Smooth muscle cell (in vitro differentiated cells): ENCODE measurements around the gene SMCO1. TPM values are rescaled to one million over a fixed set of nuclear protein-coding genes. Genes with fewer than 3 reads are reported as not detected.

Experiments used
- DNase-seq: peaks from one replicate; lab custom pipeline; 2025; ENCODE audit not compliant: unreplicated experiment; lab: John Stamatoyannopoulos, UW
- H2AFZ ChIP-seq: fragments of 200-600 bp; sonication (generic); 2 replicates; pipeline ENCODE4 v1.6.0; 2016; ENCODE audit warnings: antibody characterized with exemption, low read depth, mild to moderate bottlenecking
- H3F3A ChIP-seq: fragments of 200-600 bp; sonication (generic); 2 replicates; pipeline ENCODE4 v1.6.0; 2017; ENCODE audit warnings: antibody characterized with exemption, low read depth
- H3K27ac ChIP-seq: fragments of 200-600 bp; sonication (generic); 2 replicates; pipeline ENCODE4 v1.5.1; 2016; ENCODE audit warnings: low read depth, mild to moderate bottlenecking
- H3K27me3 ChIP-seq: fragments of 200-600 bp; sonication (generic); 2 replicates; pipeline ENCODE4 v1.6.1; 2016; ENCODE audit warnings: low read depth, mild to moderate bottlenecking
- H3K36me3 ChIP-seq: fragments of 200-600 bp; sonication (generic); 2 replicates; pipeline ENCODE4 v1.5.1; 2016; ENCODE audit warnings: low read depth
- H3K4me1 ChIP-seq: fragments of 200-600 bp; sonication (generic); 2 replicates; pipeline ENCODE4 v1.5.1; 2016; ENCODE audit warnings: low read depth
- H3K4me2 ChIP-seq: fragments of 200-600 bp; sonication (generic); 2 replicates; pipeline ENCODE4 v1.6.0; 2016; ENCODE audit warnings: mild to moderate bottlenecking
- H3K4me3 ChIP-seq: fragments of 200-600 bp; sonication (generic); 2 replicates; pipeline ENCODE4 v1.5.1; 2016; ENCODE audit warnings: mild to moderate bottlenecking
- H3K79me2 ChIP-seq: fragments of 200-600 bp; sonication (generic); 2 replicates; pipeline ENCODE4 v1.6.0; 2016; ENCODE audit warnings: low read depth, mild to moderate bottlenecking
- H3K9ac ChIP-seq: fragments of 200-600 bp; sonication (generic); 2 replicates; pipeline ENCODE4 v1.6.0; 2016; ENCODE audit warnings: low read depth
- H3K9me3 ChIP-seq: fragments of 200-600 bp; sonication (generic); replicated peaks from 2 replicates; pipeline ENCODE4 v1.5.1; 2016; ENCODE audit warnings: low read depth
- H4K20me1 ChIP-seq: fragments of 200-600 bp; sonication (generic); 2 replicates; pipeline ENCODE4 v1.6.0; 2016; ENCODE audit warnings: low read depth
- WGBS: methylation state at CpG from one replicate; pipeline ENCODE4 v1.1.7; 2016; ENCODE audit warnings: low lambda C conversion rate; 5-methylcytosine and 5-hydroxymethylcytosine counted together
- polyA plus RNA-seq: library from polyadenylated mRNA; unstranded; fragments of >200 nt; fragmentation: Nextera tagmentation; extraction: Ambion mirVana; gene quantifications from 2 replicates; pipeline ENCODE4 v1.2.1, GENCODE V29; 2016
- total RNA-seq: library from RNA; depleted of rRNA; stranded (reverse); fragments of >200 nt; gene quantifications from 2 replicates; pipeline ENCODE4 v1.2.3, GENCODE V29; 2014
- TF ChIP-seq, protein P1 (sequence below): fragments of 200-600 bp; sonication (generic); IDR thresholded peaks from 2 replicates; pipeline ENCODE4 v1.5.1; 2017; ENCODE audit warnings: borderline replicate concordance, mild to moderate bottlenecking, antibody characterized with exemption; ENCODE audit not compliant: insufficient read depth, poor library complexity, severe bottlenecking

SMCO1 gene
- total and polyA plus RNA-seq, 2 experiments from 2014 or later: not detected

DNA sequence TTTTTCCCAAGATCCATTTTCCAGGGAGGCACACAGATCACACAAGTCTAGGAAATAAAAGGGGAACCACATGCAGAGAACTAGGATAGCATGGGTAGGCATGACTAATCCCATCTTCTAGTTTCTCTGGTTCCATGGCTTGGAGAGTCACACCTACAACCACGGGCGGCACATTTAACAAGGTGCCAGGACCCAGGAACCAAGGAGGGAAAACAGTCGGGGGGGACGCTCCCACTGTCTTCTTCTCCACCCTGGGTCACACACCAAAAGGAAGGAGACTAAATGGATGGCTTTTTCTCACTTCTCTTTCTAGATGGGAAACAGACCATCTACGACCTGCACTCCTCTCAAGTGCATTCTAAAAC, 4.6 kb upstream of the SMCO1 start:
- Histone ChIP-seq H3K9me3 (peaks cover 15% of the 10 kb centered on the region), H3K4me1 (no peaks in the 10 kb centered on the region), H3K9ac (no peak overlapping the region), H3K27ac (no peak overlapping the region), H3K36me3 (no peaks in the 10 kb centered on the region), H3K4me2 (no peak overlapping the region), H3F3A (no peaks in the 10 kb centered on the region), H3K27me3 (no peaks in the 10 kb centered on the region), H3K79me2 (no peaks in the 10 kb centered on the region), H2AFZ (no peak overlapping the region), H4K20me1 (no peaks in the 10 kb centered on the region), H3K4me3 (no peak overlapping the region)
- WGBS: 84% methylated on average over 5 of the region's 5 CpGs
- TF ChIP-seq, protein P1, sequence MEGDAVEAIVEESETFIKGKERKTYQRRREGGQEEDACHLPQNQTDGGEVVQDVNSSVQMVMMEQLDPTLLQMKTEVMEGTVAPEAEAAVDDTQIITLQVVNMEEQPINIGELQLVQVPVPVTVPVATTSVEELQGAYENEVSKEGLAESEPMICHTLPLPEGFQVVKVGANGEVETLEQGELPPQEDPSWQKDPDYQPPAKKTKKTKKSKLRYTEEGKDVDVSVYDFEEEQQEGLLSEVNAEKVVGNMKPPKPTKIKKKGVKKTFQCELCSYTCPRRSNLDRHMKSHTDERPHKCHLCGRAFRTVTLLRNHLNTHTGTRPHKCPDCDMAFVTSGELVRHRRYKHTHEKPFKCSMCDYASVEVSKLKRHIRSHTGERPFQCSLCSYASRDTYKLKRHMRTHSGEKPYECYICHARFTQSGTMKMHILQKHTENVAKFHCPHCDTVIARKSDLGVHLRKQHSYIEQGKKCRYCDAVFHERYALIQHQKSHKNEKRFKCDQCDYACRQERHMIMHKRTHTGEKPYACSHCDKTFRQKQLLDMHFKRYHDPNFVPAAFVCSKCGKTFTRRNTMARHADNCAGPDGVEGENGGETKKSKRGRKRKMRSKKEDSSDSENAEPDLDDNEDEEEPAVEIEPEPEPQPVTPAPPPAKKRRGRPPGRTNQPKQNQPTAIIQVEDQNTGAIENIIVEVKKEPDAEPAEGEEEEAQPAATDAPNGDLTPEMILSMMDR: no peak
- no peak for DNase-seq

DNA sequence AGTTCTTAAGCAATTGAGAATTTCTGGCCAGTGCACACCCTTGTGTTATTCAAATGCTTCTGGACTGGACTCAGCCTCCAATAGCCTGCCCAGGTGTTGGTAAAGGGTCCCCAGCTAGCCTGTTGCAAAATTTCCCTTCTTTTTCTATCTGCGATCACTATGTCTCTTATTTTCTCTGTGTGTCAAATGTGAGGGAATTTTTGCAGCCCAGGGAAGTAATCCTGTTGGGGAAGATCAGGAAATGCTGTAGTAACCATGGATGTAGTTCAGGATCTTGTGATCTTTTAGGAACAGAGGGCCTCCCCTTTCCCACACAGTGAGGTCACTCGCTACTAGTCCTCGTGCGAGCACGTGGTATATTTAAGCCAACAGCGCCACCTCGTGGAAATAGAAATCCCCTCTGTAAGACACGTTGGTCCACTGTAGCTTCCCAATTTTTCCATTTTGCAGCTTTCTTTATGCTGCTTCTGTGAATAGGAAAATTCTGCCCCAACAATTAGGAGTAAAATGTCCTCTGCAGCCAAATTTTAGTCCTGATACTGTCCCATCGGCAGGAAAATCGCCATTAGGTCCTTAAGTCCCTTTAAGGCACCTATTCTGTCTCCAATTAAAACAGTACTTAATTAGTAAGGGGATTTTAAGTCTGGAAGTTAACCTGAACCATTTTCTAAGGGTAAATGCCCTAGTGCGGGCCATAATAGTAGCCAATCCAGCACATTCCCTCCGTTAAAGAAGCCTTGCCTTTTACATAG, 4.0 kb upstream of the SMCO1 start:
- H3K27ac ChIP-seq: no peak overlapping the region
- DNase-seq: no peak
- no peak overlapping the region for H2AFZ ChIP-seq

GRCh38 chr3:196517919-196518318, 2.8 kb upstream of the SMCO1 start:
- no peaks in the 10 kb centered on the region for H3K79me2 ChIP-seq
- TF ChIP-seq, protein P1: no peak
- no peaks in the 10 kb centered on the region for H3F3A ChIP-seq
- no peak overlapping the region for H3K9ac ChIP-seq
- H3K27ac ChIP-seq: no peak overlapping the region
- H2AFZ ChIP-seq: no peak overlapping the region
- no peaks in the 10 kb centered on the region for H3K4me1 ChIP-seq
- DNase-seq: no peak
- no peak overlapping the region for H3K4me3 ChIP-seq
- H3K4me2 ChIP-seq: no peak overlapping the region
- H3K27me3 ChIP-seq: no peaks in the 10 kb centered on the region
- WGBS: 86% methylated on average over 2 of the region's 2 CpGs
- no peaks in the 10 kb centered on the region for H4K20me1 ChIP-seq
- H3K36me3 ChIP-seq: no peaks in the 10 kb centered on the region
- peaks cover 15% of the 10 kb centered on the region for H3K9me3 ChIP-seq

More for the DNA sequence above, 4.0 kb upstream of the SMCO1 start:
- Histone ChIP-seq H3K36me3 (no peaks in the 10 kb centered on the region), H3K4me2 (no peak overlapping the region), H3K79me2 (no peaks in the 10 kb centered on the region), H4K20me1 (no peaks in the 10 kb centered on the region), H3K4me1 (no peaks in the 10 kb centered on the region), H3F3A (no peaks in the 10 kb centered on the region), H3K9me3 (peaks cover 15% of the 10 kb centered on the region), H3K9ac (no peak overlapping the region), H3K27me3 (no peaks in the 10 kb centered on the region), H3K4me3 (no peak overlapping the region)
- 60% methylated on average over 12 of the region's 12 CpGs for WGBS
- TF ChIP-seq, protein P1: peak; percentile 37

DNA sequence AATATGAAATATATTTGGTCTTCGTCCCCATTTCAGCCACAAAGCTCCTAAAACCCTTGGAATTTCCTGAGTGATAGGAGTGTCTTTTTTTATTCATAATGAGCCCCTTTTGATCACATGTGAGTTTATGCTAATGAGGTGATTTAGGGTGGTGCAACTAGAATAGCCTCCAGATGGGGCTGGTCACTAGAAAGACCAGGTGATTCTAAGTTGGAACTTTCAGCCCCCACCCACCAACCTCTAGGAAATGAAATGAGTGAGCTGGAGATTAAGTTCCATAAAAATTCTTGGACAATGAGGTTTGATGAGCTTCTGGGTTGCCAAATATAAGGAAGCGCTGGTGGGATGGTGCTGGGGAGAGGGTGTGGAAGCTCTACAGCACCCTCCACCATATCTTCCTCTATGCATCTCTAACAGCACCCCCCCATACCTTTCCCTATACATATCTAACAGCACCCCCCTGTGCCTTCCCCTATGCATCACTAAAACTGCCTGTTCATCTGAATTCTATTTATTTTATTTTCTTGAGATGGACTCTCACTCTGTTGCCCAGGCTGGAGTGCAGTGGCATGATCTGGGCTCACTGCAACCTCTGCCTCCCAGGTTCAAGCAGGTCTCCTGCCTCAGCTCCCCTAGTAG, 2.1 kb upstream of the SMCO1 start:
- TF ChIP-seq, protein P1: no peak
- whole genome bisulfite sequencing: 83% methylated on average over 2 of the region's 2 CpGs

More for the DNA sequence above, 2.1 kb upstream of the SMCO1 start:
- Histone ChIP-seq H2AFZ (no peak overlapping the region), H3K9me3 (peaks cover 15% of the 10 kb centered on the region), H3F3A (no peaks in the 10 kb centered on the region), H3K27ac (no peak overlapping the region), H3K4me2 (no peak overlapping the region), H3K9ac (no peak overlapping the region), H3K4me1 (no peaks in the 10 kb centered on the region), H3K4me3 (no peak overlapping the region), H3K36me3 (no peaks in the 10 kb centered on the region), H3K79me2 (no peaks in the 10 kb centered on the region), H4K20me1 (no peaks in the 10 kb centered on the region), H3K27me3 (no peaks in the 10 kb centered on the region)
- no peak for DNase-seq
